GM21825 (cell line): ENCODE measurements around the gene ITGAL.
A peak's percentile ranks its signal among the peaks of the same experiment; 100 is the strongest.

Experiments
- ATAC-seq: cut with Tn5 transposase; IDR thresholded peaks from one replicate; pipeline ENCODE4 v1.9.1; 2021; ENCODE audit warnings: mild to moderate bottlenecking, moderate library complexity; ENCODE audit not compliant: unreplicated experiment

The ITGAL gene

GRCh38 chr16:30541502-30542329 lies 69.2 kb downstream of the ITGAL start:
- ATAC-seq: no peak

GRCh38 chr16:30543067-30543466 lies 70.5 kb downstream of the ITGAL start:
- no peak for ATAC-seq

GRCh38 chr16:30546115-30546514 lies 73.6 kb downstream of the ITGAL start:
- ATAC-seq: no peak

DNA sequence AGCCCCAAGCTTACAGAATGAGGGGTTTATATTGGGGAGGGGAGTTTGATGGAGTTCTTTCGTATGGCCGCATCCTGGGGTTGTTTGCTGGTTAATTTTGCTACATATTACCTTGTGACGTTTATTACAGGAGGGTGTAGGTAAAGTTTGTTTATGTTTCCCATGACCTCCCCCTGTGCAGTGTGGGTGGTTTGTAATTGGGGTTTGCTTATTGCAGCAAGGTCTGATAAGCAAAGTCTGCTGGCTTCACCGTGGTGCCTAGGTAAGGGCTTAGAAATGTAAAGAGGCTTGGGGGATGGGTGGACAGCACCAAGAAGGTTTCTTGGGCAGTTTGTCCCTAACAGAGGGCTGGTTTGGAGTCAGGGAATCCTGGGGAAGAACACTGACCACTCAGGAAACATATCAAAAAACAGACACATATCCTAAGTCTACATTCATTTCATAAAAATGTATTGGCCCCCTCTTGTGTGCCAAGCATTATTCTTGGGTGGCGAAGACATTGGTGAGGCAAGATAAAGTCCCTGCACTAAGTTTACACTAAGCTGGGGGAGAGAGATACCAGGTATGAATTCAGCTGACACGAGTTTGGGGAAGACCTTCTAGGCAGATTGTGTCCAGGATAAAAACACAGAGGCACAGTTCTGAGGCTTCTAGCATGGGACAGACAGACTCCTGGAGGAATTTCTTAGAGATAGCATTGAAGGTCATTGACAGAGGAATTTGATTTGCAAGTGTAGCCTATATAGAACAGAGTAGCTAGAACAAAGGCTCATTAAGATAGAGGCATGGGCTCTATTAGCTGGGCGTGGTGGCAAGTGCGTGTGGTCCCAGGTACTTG lies 76.1 kb downstream of the ITGAL start:
- ATAC-seq: no peak

GRCh38 chr16:30551781-30552180 lies 79.2 kb downstream of the ITGAL start:
- no peak for ATAC-seq

- no peak for ATAC-seq
Observed at GRCh38 chr16:30552956-30553355, 80.4 kb downstream of the ITGAL start.

DNA sequence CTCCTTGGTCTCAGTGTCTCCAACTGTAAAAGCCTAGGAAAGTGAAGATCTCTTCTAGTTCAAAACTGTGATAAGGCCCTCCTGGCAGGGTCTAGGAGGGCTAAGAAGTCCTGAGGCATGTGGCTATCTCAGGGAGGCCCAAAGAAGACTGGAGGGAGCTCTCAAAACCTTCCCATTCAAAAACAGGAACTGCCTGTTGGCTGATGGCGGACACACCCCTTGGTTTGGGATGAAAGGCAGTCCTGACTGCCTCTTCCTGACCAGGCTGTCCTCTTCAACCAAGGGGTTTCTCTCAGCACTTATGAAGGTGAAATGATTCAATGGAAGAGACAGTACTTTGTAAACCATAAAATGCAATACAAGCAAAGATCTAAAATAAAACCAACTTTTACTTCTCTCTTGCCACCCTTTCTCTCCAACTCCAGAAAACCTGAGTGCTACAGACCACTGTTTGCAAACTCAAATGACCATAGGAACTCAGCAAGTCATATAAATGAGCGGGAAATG lies 80.9 kb downstream of the ITGAL start:
- no peak for ATAC-seq

DNA sequence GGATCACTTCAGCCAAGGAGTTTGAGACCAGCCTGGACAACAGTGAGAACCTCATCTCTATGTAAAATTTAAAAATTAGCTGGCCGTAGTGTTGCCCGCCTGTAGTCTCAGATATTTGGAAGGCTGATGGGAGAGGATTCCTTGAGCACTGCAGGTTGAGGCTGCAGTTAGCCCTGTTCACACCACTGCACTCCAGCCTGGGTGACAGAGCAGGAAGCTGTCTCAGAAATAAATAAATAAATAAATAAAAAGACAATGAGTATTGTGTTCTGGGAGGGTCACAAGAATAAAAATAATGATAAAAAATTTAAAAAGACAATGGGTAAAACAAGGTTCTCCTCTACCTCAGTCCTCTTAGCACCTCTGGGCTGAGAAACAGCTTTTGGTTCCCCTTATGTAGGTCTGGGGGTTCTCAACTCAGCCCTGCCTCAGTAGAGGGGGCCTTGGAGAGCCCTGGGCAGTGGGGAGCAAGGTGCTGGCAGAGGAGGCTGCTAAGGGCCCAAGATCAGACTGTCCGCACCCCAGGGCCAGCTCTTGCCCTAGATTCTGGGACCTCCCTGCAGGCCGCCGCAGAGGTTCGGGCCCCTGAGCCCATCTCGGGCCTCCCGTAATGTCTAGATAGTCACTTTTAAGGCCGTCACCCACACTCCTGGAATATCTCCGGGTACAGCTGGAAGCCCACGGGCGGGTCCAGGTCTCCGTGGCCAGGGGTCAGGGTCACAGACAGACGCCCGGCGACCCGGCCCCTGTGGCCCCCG lies 82.2 kb downstream of the ITGAL start:
- ATAC-seq: no peak

DNA sequence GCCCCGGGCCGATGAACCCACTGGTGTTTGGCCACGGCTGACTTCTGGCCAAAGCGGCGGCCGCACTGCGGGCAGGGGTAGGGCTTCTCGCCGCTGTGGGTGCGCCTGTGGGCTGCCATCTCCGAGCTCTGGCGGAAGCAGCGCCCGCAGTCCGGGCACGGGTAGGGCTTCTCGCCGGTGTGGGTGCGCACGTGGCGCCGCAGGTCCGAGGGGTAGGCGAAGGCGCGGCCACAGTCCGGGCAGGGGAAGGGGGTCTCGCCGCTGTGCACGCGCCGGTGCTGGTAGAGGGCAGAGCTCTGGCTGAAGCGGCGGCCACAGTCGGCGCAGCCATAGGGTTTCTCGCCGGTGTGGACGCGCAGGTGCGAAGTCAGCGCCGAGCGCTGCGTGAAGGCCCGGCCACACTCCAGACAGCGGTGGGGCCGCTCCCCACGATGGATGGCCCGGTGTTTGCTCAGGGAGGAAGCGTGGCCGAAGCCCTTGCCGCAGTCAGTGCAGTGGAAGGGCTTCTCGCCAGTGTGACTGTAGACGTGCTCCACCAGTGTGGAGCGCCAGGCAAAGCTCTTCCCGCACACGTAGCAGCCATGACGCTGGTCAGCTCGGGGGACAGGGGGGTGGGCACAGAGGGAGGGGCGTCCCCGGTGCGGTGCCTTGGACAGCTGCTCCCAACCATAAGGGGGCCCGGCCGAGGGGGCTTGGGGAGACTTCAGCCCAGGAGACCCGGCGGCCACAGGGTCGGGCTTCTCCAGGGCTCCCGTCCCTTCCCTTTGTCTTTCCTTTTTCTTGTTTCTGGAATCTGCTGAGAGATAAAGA lies 83.0 kb downstream of the ITGAL start:
- ATAC-seq: no peak

GRCh38 chr16:30556125-30556473 lies 83.6 kb downstream of the ITGAL start:
- no peak for ATAC-seq

DNA sequence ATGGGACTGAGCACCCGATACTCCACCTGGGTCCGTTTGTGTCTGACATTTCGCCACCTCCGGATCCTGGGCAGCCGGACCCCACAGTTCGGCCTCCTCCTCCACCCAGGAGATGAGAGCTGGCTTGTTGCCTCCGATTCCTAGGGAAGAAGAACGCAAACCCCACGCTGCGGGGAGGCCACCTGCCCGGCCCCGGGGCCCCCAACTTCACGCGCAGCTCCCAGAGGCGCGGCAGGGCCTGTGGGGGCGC lies 85.1 kb downstream of the ITGAL start:
- peak; percentile 8 for ATAC-seq

DNA sequence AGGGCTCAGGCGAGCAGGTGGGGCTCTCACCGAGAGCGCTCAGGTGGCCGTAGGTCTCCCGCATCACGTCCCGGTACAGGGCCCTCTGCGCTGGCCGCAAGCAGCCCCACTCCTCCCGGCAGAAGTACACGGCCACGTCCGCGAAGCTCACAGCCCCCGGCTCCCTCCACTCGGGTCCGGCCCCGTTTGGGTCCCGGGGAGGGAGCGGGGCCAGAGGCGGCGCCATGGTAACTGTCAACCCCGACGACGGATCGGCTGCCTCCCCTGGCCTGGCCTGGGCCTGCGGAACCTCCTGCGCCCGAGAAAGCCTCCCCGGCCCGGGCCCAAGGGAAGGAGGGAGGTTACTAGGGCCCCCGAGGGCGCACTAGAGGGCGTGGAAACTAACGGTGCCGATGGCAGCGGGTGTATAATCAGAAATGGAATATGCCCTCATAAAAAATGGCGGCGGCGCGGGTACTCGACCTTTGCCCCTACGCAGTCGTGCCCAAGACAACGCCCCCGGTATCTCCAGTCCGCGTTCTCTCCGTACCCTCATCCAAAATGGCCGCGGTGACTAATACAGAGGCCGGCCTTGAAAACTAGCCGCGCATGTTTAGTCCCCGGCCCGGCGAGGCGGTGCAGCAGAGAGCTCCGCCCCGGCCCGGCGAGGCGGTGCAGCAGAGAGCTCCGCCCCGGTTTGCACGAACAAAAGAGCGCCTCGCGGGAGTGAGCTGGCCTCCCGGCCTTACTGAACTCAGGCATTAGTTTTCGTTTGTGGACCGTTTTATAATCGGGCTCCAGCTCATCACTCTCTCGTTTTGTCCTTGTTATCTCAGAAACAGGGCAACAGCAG lies 85.6 kb downstream of the ITGAL start, which contains the start of gene ZNF764:
Gene ZNF764, minus strand, starts transcription at position 418 of the 832 bp plus-strand sequence. Its CDS starts 192 bp downstream, at position 226.
- peak; percentile 85 for ATAC-seq

GRCh38 chr16:30558789-30559377 lies 86.3 kb downstream of the ITGAL start:
- ATAC-seq: no peak

- no peak for ATAC-seq
Observed at GRCh38 chr16:30559690-30560089, 87.1 kb downstream of the ITGAL start.

GRCh38 chr16:30561089-30561816 lies 88.7 kb downstream of the ITGAL start:
- ATAC-seq: no peak

DNA sequence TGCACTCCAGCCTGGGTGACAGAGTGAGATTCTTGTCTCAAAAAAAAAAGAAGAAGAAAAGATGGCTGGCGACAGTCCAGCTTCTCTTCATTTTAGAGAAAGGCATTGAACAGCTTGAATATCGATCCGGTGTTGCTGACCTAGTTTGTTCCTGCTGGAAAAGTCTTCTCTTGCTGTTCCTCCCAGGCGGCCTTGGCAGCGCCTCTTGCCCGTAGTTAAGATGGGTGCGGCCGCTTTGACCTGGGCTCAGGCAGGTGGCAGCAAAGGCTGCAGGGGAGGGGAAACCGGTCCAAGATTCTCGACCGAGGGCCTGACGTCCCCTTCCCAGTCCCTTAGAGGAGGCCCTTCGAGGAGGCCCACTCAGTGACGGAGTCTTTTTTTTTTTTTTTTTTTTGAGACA lies 89.5 kb downstream of the ITGAL start:
- ATAC-seq: no peak

DNA sequence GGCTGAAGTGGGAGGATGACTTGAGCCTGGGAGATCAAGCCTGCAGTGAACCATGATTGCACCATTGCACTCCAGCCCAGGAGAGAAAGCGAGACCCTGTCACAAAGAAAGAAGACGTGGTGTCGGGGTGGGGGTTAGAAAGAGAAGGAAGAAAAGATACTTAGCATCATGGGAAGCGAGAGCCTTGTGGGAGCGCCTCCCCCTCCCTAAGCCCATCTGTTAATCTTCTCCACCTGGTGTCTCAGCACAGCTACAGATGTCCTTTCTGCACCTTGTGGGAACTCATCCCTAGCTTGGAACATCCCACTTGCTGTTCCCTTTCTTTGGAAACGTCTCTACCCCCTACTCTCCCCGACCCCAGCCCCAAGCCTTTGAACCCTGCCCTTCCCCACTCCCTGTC lies 93.0 kb downstream of the ITGAL start:
- no peak for ATAC-seq

DNA sequence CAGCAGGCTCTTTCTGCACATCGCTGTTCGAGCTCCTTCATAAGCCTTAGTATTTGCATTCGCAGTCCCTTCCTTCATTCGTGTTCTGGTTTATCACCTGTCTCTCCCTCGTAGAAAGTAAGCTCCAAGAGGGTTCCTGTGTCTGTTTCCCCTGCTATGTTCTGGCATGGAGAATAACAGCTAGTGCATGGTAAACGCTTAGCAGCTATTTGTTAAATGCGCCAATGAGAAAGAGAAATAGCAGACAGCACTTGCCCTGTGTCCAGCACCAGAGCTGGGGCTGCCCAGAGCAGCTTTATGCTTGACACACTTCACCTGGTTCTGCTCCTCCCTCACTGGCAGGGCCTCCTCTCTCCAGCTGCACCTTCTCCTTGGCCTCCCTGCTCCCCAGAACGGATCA lies 93.4 kb downstream of the ITGAL start:
- no peak for ATAC-seq

GRCh38 chr16:30566531-30566930 lies 94.0 kb downstream of the ITGAL start:
- ATAC-seq: no peak
